CD4-positive, alpha-beta T cell treated with Interleukin-17A for 1 hour (primary cell): ENCODE data around the gene C10orf143.
"Not testable (repeated sequence)": the region's sequence is repeated elsewhere in the genome, so short reads cannot be mapped to it uniquely, and the experiment has no call there.

ENCODE experiments used
- DNase-seq: peaks from one replicate; pipeline ENCODE4 v3.0.0-alpha.2; 2020

C10orf143 gene

DNA sequence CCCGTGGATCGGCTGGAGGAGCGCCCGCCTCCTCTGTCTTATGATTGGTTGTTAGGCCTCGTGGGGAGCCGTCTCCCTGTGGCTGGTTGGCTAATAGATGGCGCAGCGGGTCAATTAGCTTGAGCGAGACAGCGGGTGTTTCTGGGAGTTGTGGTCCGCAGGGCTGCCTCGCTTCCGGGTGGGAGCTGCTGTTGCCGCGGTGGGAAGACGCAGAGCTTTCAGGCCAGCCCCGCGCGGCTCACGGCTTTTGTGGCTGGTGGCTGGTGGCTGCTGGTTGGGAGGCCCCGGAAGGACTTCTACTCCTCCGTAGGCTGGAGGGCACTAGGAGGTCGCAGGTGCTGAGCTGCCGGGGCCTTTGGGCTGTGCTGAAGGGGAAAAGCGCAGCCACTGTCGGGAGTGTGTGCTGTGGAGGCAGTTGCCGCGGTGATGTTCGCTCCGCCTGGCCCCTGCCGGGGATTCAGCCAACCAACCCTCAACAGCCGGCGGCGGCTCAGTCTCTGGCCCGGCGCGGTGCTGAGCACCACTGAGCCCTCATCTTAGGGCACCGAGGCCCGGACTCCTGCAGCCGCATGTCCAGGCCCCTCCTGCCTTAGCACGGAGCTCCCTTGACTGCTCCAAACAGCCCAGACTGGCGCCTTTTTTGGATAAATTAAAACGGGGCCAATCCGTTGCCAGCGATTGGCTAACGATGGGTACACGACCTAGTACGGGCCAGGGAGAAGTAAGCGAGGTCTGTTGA, 652 bp upstream of the C10orf143 start:
- peak; percentile 97 for DNase-seq

DNA sequence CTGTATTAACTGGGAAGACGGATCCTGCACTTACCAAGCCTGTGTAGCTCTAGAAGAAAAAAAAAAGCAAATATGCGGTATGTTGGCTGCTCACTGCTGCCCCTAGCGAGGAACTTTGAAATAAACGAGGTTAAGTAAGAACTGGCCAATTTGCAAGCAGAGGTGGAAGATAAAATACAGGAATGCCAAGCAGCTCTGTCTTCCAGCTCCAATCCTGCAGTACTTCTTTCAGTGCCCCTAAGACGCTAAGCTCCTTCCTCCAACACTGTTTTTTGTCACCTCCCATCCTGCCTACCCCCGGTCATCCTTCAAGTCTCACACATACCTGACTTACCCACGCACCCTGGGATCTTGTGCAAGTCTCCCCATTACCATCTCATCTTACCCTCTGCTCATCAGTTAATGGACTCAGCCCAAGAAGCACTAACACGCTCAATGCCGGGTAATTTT, 809 bp downstream of the C10orf143 start:
- peak; percentile 86 for DNase-seq

DNA sequence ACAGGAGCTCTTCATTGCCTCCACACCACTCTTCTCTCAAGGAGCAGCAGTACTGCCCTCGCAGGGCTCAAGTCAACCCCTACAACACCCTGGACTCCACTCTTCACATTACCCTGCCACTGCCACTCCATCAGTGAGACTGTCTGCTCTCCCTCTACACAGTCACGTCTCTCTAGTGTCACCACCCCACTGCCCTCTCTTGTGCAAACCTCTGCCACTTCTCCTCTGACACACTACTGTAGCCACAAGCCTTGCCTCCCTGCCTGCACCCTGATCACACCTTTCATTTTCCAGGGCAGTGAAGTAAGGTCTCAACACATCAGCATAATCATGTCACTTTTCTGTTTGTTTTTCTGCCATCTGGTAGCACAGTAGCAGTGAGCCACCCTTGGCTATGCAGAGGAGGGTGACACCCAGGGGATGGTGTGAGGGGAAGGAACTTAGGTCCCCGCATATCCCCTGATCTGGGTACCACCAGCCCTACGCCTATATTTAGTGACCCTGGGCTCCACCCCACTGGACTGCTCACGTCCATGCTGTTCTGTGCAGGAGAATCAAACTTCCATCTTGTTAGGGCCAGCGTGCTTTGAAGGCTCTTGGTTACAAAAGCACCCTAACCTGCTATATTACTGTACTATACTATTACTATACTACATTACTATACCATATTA, 1.6 kb downstream of the C10orf143 start:
- peak; percentile 14 for DNase-seq

- DNase-seq, result peak; percentile 34
Measured at GRCh38 chr10:130108146-130108545, 2.5 kb downstream of the C10orf143 start.

- DNase-seq, result no peak
Measured at GRCh38 chr10:130105724-130106123, 4.9 kb downstream of the C10orf143 start.

DNA sequence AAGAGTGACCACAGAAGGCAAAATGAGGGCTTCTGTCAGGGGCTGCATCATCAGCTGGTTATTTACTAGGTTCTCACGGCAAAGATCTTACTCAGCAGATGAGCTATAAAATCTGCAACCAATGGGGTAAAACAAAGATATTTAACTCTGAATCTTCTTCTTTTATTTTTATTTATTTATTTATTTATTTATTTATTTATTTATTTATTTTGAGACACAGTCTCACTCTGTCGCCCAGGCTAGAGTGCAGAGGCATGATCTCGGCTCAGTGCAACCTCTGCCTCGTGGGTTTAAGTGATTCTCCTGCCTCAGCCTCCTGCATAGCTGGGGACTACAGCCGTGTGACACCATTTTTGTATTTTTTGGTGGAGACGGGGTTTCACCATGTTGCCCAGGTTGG, 11.3 kb downstream of the C10orf143 start:
- DNase-seq, result no peak

DNA sequence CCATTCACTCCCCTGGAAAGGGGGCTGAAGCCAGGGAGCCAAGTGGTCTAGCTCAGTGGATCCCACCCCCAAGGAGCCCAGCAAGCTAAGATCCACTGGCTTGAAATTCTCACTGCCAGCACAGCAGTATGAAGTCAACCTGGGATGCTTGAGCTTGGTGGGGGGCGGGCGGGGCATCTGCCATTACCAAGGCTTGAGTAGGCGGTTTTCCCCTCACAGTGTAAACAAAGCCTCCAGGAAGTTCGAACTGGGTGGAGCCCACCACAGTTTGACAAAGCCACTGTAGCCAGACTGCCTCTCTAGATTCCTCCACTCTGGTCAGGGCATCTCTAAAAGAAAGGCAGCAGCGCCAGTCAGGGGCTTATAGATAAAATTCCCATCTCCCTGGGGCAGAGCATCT, 20.1 kb downstream of the C10orf143 start:
- DNase-seq, result not testable (repeated sequence)

GRCh38 chr10:130080461-130080814, 30.2 kb downstream of the C10orf143 start:
- no peak for DNase-seq

GRCh38 chr10:130079614-130080460, 30.8 kb downstream of the C10orf143 start:
- no peak for DNase-seq

DNA sequence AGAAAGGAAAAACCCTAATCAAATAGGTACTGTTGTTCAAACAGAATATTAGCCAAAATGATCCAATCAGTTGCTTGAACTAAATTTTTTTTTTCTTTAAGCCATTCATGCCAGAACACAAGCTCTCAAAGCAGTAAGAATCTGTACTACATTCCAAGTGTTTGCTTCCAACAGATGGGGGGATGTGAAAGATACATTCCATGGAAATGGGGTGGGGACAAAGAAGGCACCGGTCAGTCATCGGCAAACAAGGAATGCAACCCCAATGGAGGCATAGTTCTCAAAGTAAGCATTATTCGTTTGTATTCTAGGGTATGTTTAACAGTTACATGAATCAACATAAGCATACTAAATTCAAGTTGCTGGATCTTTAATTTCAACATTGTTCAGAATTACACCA, 32.5 kb downstream of the C10orf143 start:
- no peak for DNase-seq

GRCh38 chr10:130076681-130077080, 33.9 kb downstream of the C10orf143 start:
- no peak for DNase-seq

- DNase-seq, result no peak
Measured at GRCh38 chr10:130074639-130075038, 36.0 kb downstream of the C10orf143 start.

DNA sequence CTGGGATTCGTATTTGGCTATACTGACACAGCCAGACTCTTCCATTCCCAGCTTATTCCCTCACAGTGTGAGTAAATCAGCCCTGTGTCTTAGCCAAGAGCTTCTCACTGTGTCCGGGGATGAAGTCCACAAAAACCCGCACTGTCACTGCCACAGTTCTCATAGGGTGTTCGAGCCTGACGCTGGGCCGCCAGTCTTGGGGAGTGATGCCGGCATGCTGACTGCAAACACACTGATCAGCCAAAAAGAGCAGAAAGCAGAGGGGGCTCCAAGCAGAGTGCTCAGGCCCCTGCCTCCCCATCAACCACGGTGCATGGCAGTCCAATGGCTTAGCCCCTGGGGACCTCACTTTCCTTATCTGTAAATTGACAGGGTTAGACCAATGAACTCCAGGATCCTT, 36.7 kb downstream of the C10orf143 start:
- no peak for DNase-seq

DNA sequence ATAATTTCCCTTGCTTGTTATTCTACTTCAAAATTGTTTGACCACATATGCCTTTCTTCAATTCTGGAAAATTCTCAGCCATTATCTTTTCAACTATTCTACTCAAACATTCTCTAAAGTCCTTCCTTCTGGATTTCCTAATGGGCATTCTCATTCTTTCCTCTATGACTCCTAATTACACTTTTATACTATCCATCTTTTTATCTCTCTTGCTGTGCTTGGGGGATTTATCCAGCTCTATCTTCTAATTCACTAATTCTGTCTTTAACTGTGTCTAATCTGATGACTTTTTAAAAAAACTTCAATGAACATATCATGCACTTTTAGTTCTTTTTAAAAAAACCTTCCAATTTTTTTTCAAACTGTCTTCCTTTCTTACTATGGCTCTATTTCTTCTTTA, 38.4 kb downstream of the C10orf143 start:
- DNase-seq, result no peak

- no peak for DNase-seq
Measured at GRCh38 chr10:130067893-130068292, 42.7 kb downstream of the C10orf143 start.

DNA sequence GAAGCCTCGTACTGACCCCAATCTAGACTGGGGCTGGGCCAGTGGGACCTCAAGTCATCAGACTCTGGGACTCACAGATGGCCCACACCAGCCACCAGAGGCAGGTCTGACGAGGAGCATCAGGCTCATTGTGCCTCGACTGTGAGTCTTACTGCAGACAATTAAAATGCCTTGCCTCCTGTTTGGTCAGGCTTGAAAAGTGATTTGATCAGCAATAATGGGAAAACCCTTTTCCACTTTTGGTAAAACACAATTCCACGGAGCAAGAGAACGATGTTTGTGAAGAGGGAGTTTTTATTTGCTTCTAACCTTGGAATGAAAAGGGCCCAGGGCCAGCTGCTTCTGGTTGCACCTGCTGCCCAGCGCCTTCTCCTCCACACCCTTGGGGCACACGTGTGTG, 43.9 kb downstream of the C10orf143 start:
- DNase-seq, result no peak

DNA sequence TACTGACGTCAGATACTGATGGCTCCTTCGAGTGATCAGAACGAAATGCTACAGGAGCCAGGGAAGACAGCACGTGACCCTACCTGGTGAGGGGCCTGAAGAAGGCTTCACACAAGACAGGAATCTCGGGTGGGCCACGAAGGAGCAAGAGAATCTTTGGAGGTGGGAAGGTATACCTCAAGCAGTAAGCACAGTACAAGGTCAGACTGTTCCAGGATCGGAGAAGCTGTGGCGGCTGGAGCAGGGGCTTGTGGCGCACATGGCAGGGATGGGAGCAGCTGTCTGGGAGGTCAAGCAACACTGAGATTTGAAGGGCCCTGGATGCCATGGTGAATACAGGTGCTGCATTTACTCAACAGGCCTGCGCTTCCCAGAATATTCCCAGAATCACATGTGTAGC, 45.4 kb downstream of the C10orf143 start:
- DNase-seq, result no peak

GRCh38 chr10:130064783-130065182, 45.8 kb downstream of the C10orf143 start:
- no peak for DNase-seq

DNA sequence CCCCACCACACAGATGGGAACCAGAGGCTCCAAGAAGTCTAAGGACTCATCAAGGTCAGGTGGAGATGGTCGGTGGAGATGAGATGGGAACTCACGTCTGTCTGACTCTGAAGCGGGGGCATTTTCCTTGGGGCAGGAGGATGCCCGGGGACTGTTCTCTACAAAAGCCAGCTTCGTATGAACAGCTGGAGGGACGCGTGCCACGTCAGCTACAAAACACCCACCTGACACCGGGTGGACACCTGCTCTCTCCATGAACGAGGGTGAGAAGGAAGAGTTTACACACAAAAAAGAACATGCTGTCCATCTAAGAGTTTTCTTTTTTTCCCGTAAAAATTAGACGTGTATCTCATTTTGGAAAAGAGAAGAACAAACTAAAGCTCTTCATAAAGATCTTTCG, 47.7 kb downstream of the C10orf143 start:
- no peak for DNase-seq

DNA sequence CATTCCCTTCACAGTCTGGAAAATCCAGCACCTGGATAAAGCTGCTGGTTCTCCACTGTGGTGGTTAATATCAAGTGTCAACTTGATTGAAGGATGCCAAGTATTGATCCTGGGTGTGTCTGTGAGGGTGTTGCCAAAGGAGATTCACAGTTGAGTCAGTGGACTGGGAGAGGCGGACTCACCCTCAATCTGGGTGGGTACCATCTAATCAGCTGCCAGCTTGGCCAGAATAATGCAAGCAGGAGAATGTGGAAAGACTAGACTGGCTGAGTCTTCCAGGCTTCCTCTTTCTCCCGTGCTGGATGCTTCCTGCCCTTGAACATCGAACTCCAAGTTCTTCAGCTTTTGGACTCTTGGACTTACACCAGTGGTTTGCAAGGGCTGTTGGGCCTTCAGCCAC, 48.4 kb downstream of the C10orf143 start:
- DNase-seq, result no peak

DNA sequence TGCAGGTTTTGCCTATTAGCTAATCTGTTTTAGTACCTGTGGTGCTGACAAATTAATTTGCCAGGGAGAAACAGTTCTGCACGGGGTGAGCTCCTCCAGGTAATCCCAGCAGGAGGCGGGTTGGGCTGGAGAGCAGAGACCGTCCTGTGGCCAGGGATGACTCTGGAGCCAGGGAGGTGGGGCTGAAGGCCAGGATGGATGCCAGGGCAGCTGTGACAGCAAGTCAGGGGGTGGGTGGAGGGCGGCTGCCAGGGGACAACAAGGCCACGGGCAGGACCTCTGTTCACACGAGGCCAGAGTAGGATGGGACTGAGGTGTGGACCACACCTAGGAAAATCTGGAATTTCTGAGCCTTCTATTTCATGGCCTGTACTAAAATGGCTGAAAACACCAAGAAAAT, 48.9 kb downstream of the C10orf143 start:
- DNase-seq, result no peak

DNA sequence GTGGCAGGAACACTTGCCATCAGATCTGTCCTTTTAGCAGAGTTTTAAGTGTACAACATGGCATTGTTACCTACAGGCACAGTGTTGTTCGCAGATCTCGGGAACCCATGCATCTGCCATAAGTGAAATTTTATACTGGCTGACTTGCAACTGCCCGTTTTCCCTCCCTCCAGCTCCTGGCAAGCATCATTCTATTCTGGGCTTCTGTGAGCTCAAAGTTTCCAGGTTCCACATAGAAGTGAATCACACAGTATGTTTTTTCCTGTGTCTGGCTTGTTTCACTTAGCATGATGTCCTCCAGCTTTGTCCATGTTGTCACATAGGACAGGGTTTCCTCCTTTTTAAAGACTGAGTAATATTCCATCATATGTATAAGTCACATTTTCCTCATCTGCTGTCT, 56.6 kb downstream of the C10orf143 start:
- no peak for DNase-seq

- no peak for DNase-seq
Measured at GRCh38 chr10:130053561-130053960, 57.1 kb downstream of the C10orf143 start.

- DNase-seq, result no peak
Measured at GRCh38 chr10:130052193-130052592, 58.4 kb downstream of the C10orf143 start.
